ENCODE data around the gene KLF6. TPM values are rescaled to one million over a fixed set of nuclear protein-coding genes. Genes with fewer than 3 reads are reported as not detected.

The KLF6 gene
- total RNA-seq, 1 experiment from 2014 or later = 27.7 TPM

DNA sequence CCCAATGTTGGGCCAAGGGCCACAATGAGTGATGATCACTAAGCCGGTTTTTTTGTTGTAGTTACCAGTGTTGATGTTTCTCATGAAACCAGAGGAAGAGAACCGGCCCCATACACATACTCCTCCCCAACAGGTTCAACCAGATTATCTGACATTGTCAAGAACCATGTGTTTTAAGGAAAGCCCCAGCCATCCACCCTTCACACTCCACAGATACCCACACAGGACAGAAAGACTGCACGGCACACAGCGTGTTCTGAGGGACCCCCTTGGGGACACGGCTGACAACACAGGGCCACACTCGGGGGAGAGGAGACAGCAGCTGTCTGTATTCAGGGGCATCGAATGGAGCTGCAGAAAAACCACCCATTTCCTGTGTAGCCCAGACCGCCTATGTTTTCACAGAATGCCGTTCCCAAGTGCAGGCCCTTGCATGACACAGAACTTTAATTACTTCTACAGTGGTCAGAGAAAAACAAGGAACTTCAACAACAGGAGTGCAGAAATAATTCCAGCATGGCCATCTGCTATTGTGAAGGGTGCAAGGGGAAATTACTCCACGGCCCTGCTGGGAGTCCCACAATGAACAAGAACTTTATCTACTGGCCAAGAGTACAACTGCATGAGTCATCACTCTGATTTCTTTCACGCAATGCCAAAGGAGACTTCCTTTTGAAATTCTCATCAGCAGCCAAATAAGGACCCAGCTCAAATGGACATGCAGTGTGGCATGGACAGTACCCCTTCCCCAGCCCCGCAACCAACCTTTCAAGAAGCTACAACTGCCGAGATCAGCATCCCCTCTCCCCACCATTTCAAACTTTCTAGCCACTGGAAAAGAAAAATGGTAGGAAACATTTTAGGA, 2.3 kb downstream of the KLF6 start:
- Histone ChIP-seq H3K27me3 (ENCODE audit: insufficient read depth, low read depth) (no peaks in the 10 kb centered on the region), H2AFZ (no peak overlapping the region), H3K4me3 (peak overlapping the region; percentile 66), H3K4me1 (replicated peaks; ENCODE audit: insufficient read depth) (peaks cover 52% of the 10 kb centered on the region), H3K27ac (peak overlapping the region; percentile 98), H3F3A (ENCODE audit: insufficient read depth, low read depth) (peaks cover 40% of the 10 kb centered on the region), H3K9me2 (ENCODE audit: insufficient read depth) (no peaks in the 10 kb centered on the region), H3K79me2 (ENCODE audit: low read depth) (peaks cover 79% of the 10 kb centered on the region), H3K9me3 (ENCODE audit: insufficient read depth, low read depth) (no peaks in the 10 kb centered on the region), H4K20me1 (ENCODE audit: insufficient read depth) (no peaks in the 10 kb centered on the region), H3K36me3 (ENCODE audit: low read depth) (peaks cover 34% of the 10 kb centered on the region), H3K4me2 (peak overlapping the region; percentile 83)
- POLR2A ChIA-PET (ENCODE audit: unreplicated experiment) = interaction anchor here (0.5 to 0.8 kb wide), 11 partner anchors 55 to 909 kb away, joined by 3 to 10 read pairs (median 4); no protein-coding TSS in a partner anchor
- no TSS peak for BruUV-seq (replicated peaks)
- CTCF ChIA-PET = interaction anchor here (0.7 kb wide), 1 partner anchor 575 kb away, joined by 3 read pairs; no protein-coding TSS in a partner anchor
- intact Hi-C loops (cut with micrococcal nuclease; ENCODE audit: unreplicated experiment) = loop anchor here (1.0 to 10.0 kb wide), 19 partner anchors 19 to 874 kb away; no protein-coding TSS in a partner anchor
- peak; percentile 68 to 92 for DNase-seq
- TF ChIP-seq, protein P1, sequence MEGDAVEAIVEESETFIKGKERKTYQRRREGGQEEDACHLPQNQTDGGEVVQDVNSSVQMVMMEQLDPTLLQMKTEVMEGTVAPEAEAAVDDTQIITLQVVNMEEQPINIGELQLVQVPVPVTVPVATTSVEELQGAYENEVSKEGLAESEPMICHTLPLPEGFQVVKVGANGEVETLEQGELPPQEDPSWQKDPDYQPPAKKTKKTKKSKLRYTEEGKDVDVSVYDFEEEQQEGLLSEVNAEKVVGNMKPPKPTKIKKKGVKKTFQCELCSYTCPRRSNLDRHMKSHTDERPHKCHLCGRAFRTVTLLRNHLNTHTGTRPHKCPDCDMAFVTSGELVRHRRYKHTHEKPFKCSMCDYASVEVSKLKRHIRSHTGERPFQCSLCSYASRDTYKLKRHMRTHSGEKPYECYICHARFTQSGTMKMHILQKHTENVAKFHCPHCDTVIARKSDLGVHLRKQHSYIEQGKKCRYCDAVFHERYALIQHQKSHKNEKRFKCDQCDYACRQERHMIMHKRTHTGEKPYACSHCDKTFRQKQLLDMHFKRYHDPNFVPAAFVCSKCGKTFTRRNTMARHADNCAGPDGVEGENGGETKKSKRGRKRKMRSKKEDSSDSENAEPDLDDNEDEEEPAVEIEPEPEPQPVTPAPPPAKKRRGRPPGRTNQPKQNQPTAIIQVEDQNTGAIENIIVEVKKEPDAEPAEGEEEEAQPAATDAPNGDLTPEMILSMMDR (conservative IDR thresholded peaks at IDR 0.05) = no peak
- TF ChIP-seq EZH2 (IDR thresholded peaks at IDR 0.05; ENCODE audit: low read depth) = no peak

DNA sequence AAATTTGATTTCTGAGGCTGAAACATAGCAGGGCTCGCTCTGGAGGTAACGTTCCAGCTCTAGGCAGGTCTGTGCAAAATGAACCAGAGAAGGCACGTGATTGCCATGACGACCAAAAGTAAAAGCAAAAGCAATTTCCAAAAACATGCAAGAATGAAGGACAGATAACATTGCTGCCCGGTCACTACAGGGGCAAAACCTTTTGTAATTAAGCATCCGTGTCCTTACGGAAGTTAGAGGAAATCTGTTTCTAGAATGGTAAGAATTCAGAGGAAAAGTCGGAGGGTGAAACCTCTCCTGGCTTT, 2.9 kb downstream of the KLF6 start:
- Histone ChIP-seq H3K4me2 (peak overlapping the region; percentile 83), H3K4me3 (peak overlapping the region; percentile 66), H3K36me3 (ENCODE audit: low read depth) (peaks cover 34% of the 10 kb centered on the region), H3K27ac (peak overlapping the region; percentile 98), H3K9me2 (ENCODE audit: insufficient read depth) (no peaks in the 10 kb centered on the region), H3K9me3 (ENCODE audit: insufficient read depth, low read depth) (no peaks in the 10 kb centered on the region), H2AFZ (no peak overlapping the region), H4K20me1 (ENCODE audit: insufficient read depth) (no peaks in the 10 kb centered on the region), H3K4me1 (replicated peaks; ENCODE audit: insufficient read depth) (peaks cover 57% of the 10 kb centered on the region), H3K27me3 (ENCODE audit: insufficient read depth, low read depth) (no peaks in the 10 kb centered on the region), H3F3A (ENCODE audit: insufficient read depth, low read depth) (peaks cover 44% of the 10 kb centered on the region), H3K79me2 (ENCODE audit: low read depth) (peaks cover 79% of the 10 kb centered on the region)
- intact Hi-C loops (cut with micrococcal nuclease; ENCODE audit: unreplicated experiment) = loop anchor here (1.0 to 10.0 kb wide), 13 partner anchors 19 to 875 kb away; no protein-coding TSS in a partner anchor
- ChIA-PET CTCF (interaction anchor here (0.7 to 1.2 kb wide), 2 partner anchors 20 to 575 kb away, joined by 3 read pairs; no protein-coding TSS in a partner anchor), POLR2A (ENCODE audit: unreplicated experiment) (no interaction called here)
- DNase-seq = no peak
- no TSS peak for BruUV-seq (replicated peaks)
- TF ChIP-seq, protein P1 (conservative IDR thresholded peaks at IDR 0.05) = no peak
- TF ChIP-seq EZH2 (IDR thresholded peaks at IDR 0.05; ENCODE audit: low read depth) = no peak

DNA sequence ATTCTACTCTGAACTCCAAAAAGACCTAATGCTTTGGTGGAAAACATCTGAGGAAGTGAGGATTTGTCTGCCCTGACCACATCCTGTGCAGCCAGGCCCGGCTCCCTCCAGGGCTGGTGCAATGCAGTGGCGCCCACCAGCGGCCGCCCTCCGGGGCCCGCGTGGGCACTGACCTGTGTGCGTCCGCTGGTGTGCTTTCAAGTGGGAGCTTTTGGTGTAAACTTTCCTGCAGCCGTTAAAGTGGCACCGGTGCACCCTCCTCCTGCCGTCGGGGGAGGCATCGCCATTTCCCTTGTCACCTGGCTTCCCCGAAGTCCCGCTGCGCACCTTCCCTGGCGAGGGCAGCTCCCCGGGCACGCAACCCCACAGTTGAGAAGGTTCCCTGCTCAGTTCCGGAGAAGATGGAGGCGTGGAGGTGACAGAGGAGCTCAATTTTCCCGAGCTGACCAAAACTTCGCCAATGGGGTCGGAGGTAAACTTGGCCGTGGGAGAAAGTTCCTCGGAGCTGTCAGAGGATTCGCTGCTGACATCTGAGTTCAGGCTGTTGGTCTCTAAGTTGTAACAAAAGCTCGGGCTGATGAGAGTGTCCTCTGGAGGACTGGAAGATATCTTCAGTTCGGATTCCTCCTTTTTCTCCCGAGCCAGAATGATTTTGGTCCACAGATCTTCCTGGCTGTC, 3.4 kb downstream of the KLF6 start:
- Histone ChIP-seq H3K4me3 (peak overlapping the region; percentile 66), H3K36me3 (ENCODE audit: low read depth) (peaks cover 34% of the 10 kb centered on the region), H3K79me2 (ENCODE audit: low read depth) (peaks cover 79% of the 10 kb centered on the region), H2AFZ (no peak overlapping the region), H4K20me1 (ENCODE audit: insufficient read depth) (no peaks in the 10 kb centered on the region), H3K9me3 (ENCODE audit: insufficient read depth, low read depth) (no peaks in the 10 kb centered on the region), H3F3A (ENCODE audit: insufficient read depth, low read depth) (peaks cover 47% of the 10 kb centered on the region), H3K4me1 (replicated peaks; ENCODE audit: insufficient read depth) (peaks cover 61% of the 10 kb centered on the region), H3K27me3 (ENCODE audit: insufficient read depth, low read depth) (no peaks in the 10 kb centered on the region), H3K27ac (peak overlapping the region; percentile 98), H3K9me2 (ENCODE audit: insufficient read depth) (no peaks in the 10 kb centered on the region), H3K4me2 (peak overlapping the region; percentile 83)
- ChIA-PET CTCF (interaction anchor here (1.2 kb wide), 1 partner anchor 19 kb away, joined by 3 read pairs; no protein-coding TSS in a partner anchor), POLR2A (ENCODE audit: unreplicated experiment) (no interaction called here)
- TF ChIP-seq EZH2 (IDR thresholded peaks at IDR 0.05; ENCODE audit: low read depth) = no peak
- TF ChIP-seq, protein P1 (conservative IDR thresholded peaks at IDR 0.05) = peak; percentile 37
- intact Hi-C loops (cut with micrococcal nuclease; ENCODE audit: unreplicated experiment) = loop anchor here (1.0 to 10.0 kb wide), 13 partner anchors 18 to 875 kb away; no protein-coding TSS in a partner anchor
- DNase-seq = no peak
- no TSS peak for BruUV-seq (replicated peaks)
